SIG-M5 treated with dmso at 0.1 percent for 504 hours (cell line): ENCODE measurements around the gene COMMD10.

Experiments used
- DNase-seq: peaks from one replicate; lab custom pipeline; 2025; ENCODE audit not compliant: unreplicated experiment; lab: John Stamatoyannopoulos, UW

Gene COMMD10

GRCh38 chr5:116212225-116212624 lies 127.4 kb downstream of the COMMD10 start:
- no peak for DNase-seq

GRCh38 chr5:116216246-116216645 lies 131.4 kb downstream of the COMMD10 start:
- DNase-seq = no peak

- DNase-seq = peak; percentile 43
Observed at GRCh38 chr5:116225281-116225922, 140.6 kb downstream of the COMMD10 start.

GRCh38 chr5:116229131-116229689 lies 144.4 kb downstream of the COMMD10 start:
- DNase-seq = no peak

DNA sequence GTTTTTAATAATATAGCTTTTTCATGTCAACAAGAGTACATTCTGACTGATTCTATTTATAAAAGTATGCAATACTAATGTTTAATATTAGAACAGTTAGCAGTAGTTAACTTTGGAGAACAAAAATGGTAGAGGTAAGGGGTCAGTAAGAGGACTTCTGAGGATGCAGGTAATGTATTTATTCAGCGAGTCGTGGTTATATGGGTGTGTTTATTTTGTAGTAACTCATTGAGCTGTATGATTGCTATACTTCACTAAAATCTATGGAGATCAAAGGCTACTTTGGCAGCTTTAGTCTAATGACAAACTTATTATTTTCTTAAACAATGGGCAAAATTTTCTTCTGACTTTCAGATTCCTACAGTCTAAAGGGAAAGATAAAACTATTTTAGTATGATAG lies 146.5 kb downstream of the COMMD10 start:
- DNase-seq = no peak

- DNase-seq = no peak
Observed at GRCh38 chr5:116234681-116235080, 149.9 kb downstream of the COMMD10 start.

DNA sequence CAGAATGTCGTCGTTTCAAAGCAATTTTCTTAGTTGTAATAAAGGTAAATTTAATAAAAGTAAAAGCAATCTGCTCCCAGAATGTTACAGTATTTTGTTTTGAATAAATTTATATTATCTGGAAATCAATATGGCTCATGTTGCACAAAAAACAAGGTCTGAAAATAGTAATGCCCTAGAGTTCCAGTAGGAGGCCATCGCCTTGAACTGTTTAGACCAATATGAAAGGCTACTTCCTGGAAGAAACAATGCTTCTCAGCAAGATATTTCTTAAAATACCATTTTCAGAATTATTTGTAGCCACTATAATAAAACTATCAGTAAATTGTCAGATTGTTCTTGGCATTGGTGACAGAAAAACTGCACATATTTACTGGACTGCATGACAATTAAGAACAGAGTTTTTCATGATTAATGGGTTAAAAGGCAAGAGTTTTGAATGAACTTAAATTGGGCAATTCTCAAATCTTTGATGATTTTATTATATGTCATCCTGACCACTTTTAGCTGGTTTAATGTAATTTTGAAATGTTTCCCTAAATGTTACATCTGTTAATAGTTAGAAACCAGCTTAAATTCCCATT lies 153.2 kb downstream of the COMMD10 start:
- DNase-seq = no peak

- DNase-seq = no peak
Observed at GRCh38 chr5:116242343-116242742, 157.5 kb downstream of the COMMD10 start.

DNA sequence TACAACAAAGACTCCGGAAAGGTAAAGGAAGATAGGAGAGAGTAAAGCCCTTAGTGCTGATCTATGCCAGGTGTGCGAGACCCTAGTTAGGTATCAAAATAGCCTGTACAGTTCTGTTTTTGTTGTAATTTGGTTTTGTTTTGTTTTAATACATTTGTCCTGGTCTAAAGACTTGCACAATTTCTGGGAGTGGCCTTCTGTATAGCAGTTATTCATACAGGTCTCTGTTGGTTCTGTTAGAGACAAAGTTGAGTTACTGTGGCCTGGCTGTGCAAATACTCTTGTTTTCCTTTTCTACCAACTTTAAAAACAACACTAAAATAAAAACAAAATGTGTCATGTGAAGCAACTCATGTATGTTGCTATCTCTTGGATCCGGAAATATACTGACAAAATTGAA lies 163.6 kb downstream of the COMMD10 start:
- DNase-seq = no peak

DNA sequence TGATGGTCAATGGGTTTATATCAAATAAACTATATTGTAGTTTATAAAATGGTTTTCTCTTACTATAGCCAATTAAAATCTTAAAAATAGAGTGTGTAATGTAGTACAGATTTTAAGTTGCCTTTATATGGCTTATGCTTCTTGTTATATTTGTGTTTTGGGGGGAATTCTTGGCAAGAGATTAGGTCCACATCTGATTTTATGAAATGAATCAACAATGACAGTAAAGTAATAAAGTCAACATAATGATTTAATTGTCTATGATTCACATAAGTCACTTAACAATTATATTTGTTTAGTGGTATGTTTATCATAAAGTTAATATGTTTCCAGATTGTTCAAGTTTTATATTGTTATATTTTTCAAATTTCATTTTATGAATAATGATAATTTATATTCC lies 164.8 kb downstream of the COMMD10 start:
- DNase-seq = no peak

DNA sequence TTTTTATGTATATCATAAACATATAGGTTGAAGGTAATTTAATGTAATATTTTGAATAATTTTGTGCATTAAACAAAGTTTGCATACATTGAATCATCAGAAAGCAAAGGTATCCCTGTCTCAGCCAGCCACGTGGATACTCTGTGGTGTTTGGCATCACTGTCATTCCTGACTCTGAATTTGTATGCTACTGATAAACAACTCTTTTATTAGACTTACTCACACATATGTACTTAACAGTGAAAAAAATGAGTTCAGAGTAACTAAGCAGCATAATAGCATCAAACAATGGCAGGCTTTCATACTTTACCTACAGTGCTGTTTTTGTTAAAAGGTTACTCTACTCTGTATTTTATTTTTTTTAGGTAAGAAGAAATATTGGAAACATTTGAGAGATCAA lies 171.9 kb downstream of the COMMD10 start:
- no peak for DNase-seq

DNA sequence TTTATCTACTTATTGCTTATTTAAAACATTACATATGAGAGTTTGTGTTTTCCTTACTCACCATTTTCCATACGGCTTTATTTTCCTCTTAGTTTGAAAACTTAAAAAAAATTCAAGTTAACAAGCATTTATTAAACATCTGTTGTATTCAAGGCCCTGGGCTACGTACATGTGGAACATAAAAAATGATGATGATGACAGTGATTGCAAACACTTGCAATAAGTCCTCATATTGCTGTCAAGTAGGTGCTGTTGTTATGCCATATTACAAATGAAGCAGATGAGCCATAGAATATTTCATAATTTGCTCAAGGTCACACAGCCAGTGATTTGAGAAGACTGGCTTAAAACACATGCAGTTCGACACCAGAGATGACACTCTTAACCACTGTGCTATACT lies 180.6 kb downstream of the COMMD10 start:
- DNase-seq = no peak

DNA sequence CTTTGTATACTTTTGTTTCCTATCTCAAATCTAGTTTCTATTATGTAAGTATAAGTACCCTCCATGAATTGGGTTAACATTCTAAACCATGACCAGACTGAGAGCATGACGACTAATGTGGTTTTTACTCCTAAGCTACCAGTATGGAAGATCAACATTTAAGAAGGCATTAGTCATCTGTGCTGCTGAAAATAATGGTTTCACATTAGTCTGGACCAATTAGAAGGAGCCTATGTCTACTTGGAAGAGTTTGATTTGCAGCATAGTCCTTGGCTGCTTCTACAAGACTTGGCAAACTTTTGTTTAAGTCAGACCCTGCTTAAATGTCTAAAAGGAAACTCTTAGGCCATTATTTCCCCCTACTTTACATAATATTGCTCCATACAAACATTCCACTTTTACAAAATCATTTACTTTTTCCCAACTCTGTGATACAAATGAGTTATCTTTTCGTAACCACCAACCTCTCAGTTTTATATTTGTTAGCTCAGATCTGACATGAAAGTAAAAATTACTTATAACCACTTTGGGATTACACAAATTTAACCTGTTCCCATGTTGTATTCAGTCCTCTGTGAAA lies 186.7 kb downstream of the COMMD10 start:
- no peak for DNase-seq

GRCh38 chr5:116272281-116272941 lies 187.6 kb downstream of the COMMD10 start:
- DNase-seq = peak; percentile 6

DNA sequence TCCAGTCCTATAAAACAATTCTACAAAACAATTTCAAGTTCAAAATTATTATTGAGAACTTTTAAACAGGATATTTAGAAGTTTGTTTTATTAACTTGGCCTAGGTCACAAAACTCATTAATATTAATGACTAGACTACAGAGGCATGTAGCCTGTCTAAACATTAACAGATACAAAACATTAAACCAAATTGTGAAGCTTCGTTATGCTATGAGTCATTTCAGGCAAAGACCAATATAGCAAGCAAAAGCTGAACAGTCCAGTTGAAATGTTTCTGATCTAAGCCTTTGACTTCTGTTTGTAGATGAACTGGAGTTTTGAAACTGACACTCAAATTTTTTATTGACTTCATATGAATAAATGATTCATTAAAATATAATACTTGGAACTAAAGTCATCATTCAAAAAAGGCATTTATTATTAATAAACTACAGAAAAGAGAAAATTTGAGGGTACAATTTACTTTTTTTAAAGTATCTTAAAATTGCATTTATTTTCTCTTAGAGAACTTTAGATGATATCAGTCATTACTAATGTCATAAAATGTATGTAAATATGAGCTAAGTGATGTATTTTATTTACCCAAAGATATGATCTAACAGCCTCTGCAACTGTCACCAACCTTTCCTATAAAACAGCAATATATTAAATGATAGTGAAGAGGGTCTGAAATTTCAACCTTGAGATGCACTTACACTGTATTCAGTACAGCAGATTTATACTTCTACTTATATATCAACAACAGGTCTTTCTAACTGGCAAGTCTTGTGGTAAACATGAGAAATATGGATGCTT lies 188.8 kb downstream of the COMMD10 start:
- no peak for DNase-seq

DNA sequence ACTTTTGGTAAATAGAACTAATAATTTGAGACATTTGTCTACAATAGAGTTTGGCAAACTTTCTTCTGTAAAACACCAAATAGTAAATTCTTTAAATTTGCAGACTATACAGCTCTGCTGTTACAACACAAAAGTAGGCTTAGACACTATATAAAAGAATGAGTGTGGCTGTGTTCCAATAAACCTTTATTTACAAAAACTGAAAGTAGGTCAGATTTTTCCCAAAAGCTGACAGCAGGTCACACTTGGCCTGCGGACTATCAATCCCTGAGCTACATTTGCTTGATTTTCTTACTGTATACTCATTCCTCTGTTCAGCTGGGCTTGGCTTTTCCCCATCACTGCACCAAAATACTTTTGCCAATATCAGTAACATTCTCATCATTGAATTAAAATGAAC lies 189.4 kb downstream of the COMMD10 start:
- DNase-seq = no peak

- DNase-seq = no peak
Observed at GRCh38 chr5:116275282-116275681, 190.5 kb downstream of the COMMD10 start.

GRCh38 chr5:116276952-116277351 lies 192.1 kb downstream of the COMMD10 start:
- DNase-seq = no peak

DNA sequence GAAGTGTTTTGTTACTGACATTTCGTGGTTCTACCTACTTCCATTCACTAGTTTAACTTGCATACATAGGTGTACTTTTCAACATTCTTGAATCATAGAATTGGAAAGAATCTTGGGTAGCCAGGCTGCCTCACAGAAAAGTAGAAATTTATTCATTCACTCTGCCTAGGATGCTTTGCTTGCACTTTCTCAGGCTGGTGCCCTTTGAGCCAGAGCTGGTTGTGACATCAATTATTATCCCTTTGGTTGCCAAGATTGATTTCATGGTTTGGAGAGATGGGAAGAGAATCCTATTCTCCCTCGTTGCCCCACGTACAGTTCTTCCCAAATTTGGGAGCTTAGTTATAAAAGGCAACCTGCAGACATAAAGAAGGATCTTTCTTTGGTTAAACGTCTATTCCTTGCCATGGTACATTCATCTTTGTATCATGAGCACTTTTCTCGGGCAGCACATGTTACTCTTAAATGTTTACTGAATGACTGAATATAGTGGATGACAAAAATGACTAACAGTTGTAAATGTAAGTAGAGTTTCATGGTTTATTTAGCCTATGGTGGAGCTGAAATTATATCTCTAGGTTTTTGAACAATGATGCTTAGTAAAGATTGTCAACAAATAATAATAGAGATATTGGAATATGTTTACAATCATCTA lies 195.5 kb downstream of the COMMD10 start:
- DNase-seq = no peak

GRCh38 chr5:116281309-116281708 lies 196.5 kb downstream of the COMMD10 start:
- no peak for DNase-seq

GRCh38 chr5:116288524-116288923 lies 203.7 kb downstream of the COMMD10 start:
- no peak for DNase-seq
